Measurements from ENCODE around the gene ADAMTSL4.
"Not testable (repeated sequence)": the region's sequence is repeated elsewhere in the genome, so short reads cannot be mapped to it uniquely, and the experiment has no call there.

Gene ADAMTSL4

GRCh38 chr1:150562446-150563339, 13.5 kb downstream of the ADAMTSL4 start:
- H3K4me1 ChIP-seq (ENCODE audit: control insufficient read depth, insufficient read depth, low read length), result peaks cover 44% of the 10 kb centered on the region
- H3K9ac ChIP-seq (ENCODE audit: low read depth, low read length), result peak overlapping the region; percentile 73
- H3K36me3 ChIP-seq (ENCODE audit: control insufficient read depth, insufficient read depth, low read length), result no peaks in the 10 kb centered on the region
- H3K9me3 ChIP-seq (ENCODE audit: control insufficient read depth, insufficient read depth, low read length), result no peaks in the 10 kb centered on the region
- H3K4me3 ChIP-seq (ENCODE audit: low read depth, low read length), result peak overlapping the region; percentile 90
- peak overlapping the region; percentile 100 for H3K27ac ChIP-seq (ENCODE audit: low read depth, low read length)
- no peaks in the 10 kb centered on the region for H3K27me3 ChIP-seq (ENCODE audit: control insufficient read depth, insufficient read depth, low read length)

DNA sequence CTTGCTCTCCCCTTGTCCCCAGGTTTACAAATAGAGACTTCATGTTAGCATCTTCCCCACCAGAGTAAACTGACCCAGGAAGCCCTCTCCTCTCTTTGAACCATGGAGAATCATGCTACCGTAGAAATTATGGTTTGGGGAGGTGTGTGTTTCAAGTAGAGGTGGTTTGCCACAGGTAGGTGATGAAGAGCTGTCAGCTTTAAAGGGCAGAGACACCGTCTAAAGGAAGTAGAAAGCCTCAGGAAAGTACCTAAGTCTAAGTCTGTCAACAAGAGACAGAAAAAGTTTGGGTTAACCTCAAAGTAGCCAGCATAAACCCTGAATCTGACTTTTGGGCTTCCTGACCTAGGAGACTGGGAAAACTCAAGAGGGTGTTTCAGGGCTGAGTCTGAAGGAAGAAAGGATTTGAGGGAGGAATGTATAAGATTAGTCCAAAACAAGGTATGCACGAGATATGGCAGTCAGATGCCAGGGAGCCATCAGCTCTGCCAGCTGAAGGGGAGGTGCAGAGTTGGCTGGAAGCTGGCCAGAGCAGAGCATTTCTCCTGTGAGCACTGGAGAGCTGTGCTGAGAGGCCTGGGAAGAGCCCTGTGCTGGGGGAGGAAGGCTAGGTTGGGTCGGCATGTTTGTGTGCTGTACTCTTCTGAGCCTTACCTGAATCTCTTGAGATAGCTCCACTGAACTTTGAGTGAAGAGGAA, 14.3 kb downstream of the ADAMTSL4 start:
- peaks cover 50% of the 10 kb centered on the region for H3K4me1 ChIP-seq (ENCODE audit: control insufficient read depth, insufficient read depth, low read length)
- peak overlapping the region; percentile 100 for H3K27ac ChIP-seq (ENCODE audit: low read depth, low read length)
- no peaks in the 10 kb centered on the region for H3K27me3 ChIP-seq (ENCODE audit: control insufficient read depth, insufficient read depth, low read length)
- no peak overlapping the region for H3K9ac ChIP-seq (ENCODE audit: low read depth, low read length)
- no peaks in the 10 kb centered on the region for H3K36me3 ChIP-seq (ENCODE audit: control insufficient read depth, insufficient read depth, low read length)
- no peak overlapping the region for H3K4me3 ChIP-seq (ENCODE audit: low read depth, low read length)
- no peaks in the 10 kb centered on the region for H3K9me3 ChIP-seq (ENCODE audit: control insufficient read depth, insufficient read depth, low read length)

- H3K4me3 ChIP-seq (ENCODE audit: low read depth, low read length), result no peak overlapping the region
- H3K4me1 ChIP-seq (ENCODE audit: control insufficient read depth, insufficient read depth, low read length), result peaks cover 58% of the 10 kb centered on the region
- H3K36me3 ChIP-seq (ENCODE audit: control insufficient read depth, insufficient read depth, low read length), result no peaks in the 10 kb centered on the region
- H3K27ac ChIP-seq (ENCODE audit: low read depth, low read length), result peak overlapping the region; percentile 16
- H3K9ac ChIP-seq (ENCODE audit: low read depth, low read length), result no peak overlapping the region
- no peaks in the 10 kb centered on the region for H3K27me3 ChIP-seq (ENCODE audit: control insufficient read depth, insufficient read depth, low read length)
- H3K9me3 ChIP-seq (ENCODE audit: control insufficient read depth, insufficient read depth, low read length), result no peaks in the 10 kb centered on the region
These were observed 15.1 kb downstream of the ADAMTSL4 start for GRCh38 chr1:150564051-150564991.

DNA sequence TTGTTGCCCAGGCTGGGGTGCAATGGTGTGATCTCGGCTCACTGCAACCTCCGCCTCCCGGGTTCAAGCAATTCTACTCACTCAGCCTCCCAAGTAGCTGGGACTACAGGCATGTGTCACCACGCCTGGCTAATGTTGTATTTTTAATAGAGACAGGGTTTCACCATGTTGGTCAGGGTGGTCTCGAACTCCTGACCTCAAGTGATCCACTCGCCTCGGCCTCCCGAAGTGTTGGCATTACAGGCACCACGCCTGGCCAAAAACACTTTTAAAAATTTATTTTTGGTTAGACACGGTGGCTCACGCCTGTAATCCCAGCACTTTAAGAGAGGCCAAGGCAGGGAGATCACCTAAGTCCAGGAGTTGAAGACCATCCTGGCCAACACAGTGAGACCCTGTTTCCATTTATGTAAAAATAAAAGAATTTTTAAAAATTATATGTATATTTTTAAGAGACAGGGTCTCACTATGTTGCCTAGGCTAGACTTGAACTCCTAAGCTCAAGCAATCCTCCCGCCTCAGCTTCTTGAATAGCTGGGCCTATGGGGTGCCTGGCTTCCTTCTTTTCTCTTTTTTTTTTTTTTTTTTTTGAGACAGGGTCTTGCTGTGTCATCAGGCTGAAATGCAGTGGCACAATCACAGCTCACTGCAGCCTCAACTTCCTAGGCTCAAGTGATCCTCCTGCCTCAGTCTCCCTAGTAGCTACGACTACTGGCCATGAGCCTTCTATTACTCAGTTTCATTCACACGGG, 16.2 kb downstream of the ADAMTSL4 start:
- not testable (repeated sequence) for H3K9me3 ChIP-seq (ENCODE audit: control insufficient read depth, insufficient read depth, low read length); H3K36me3 ChIP-seq (ENCODE audit: control insufficient read depth, insufficient read depth, low read length); H3K27me3 ChIP-seq (ENCODE audit: control insufficient read depth, insufficient read depth, low read length); H3K9ac ChIP-seq (ENCODE audit: low read depth, low read length); H3K4me3 ChIP-seq (ENCODE audit: low read depth, low read length); H3K27ac ChIP-seq (ENCODE audit: low read depth, low read length)
- peaks cover 63% of the 10 kb centered on the region for H3K4me1 ChIP-seq (ENCODE audit: control insufficient read depth, insufficient read depth, low read length)

GRCh38 chr1:150566589-150567340, 17.6 kb downstream of the ADAMTSL4 start:
- Histone ChIP-seq H3K9me3 (ENCODE audit: control insufficient read depth, insufficient read depth, low read length) (no peaks in the 10 kb centered on the region), H3K4me3 (ENCODE audit: low read depth, low read length) (peak overlapping the region; percentile 51; the same call in 1 of the 2 replicates), H3K27ac (ENCODE audit: low read depth, low read length) (peak overlapping the region; percentile 98), H3K36me3 (ENCODE audit: control insufficient read depth, insufficient read depth, low read length) (peaks cover 13% of the 10 kb centered on the region; the same call in 1 of the 2 replicates), H3K4me1 (ENCODE audit: control insufficient read depth, insufficient read depth, low read length) (peaks cover 60% of the 10 kb centered on the region), H3K9ac (ENCODE audit: low read depth, low read length) (peak overlapping the region; percentile 76; the same call in 1 of the 2 replicates), H3K27me3 (ENCODE audit: control insufficient read depth, insufficient read depth, low read length) (no peaks in the 10 kb centered on the region)

DNA sequence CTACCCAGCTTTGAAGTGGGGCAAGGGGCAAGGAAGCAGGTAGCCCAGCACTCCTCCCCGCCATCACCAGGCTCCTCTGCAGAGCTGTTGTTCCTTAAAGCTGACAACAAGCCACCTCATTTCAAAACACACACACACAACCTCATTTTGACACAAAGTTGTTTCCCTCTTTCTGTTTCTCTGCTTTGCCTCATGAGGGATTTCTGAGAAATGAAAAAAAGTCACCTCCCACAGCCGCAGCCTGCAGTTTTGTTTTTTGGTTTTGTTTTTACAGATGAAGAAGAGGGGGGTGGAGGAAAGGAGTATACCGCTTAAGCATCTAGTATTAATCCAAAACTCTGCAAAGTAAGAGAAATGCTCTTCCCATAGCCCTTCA, 18.1 kb downstream of the ADAMTSL4 start:
- Histone ChIP-seq H3K9me3 (ENCODE audit: control insufficient read depth, insufficient read depth, low read length) (no peaks in the 10 kb centered on the region), H3K36me3 (ENCODE audit: control insufficient read depth, insufficient read depth, low read length) (peaks cover 13% of the 10 kb centered on the region; the same call in 1 of the 2 replicates), H3K9ac (ENCODE audit: low read depth, low read length) (peak overlapping the region; percentile 76), H3K4me1 (ENCODE audit: control insufficient read depth, insufficient read depth, low read length) (peaks cover 57% of the 10 kb centered on the region), H3K27me3 (ENCODE audit: control insufficient read depth, insufficient read depth, low read length) (no peaks in the 10 kb centered on the region), H3K27ac (ENCODE audit: low read depth, low read length) (peak overlapping the region; percentile 98), H3K4me3 (ENCODE audit: low read depth, low read length) (peak overlapping the region; percentile 51; the same call in 1 of the 2 replicates)

- H3K27me3 ChIP-seq (ENCODE audit: control insufficient read depth, insufficient read depth, low read length), result no peaks in the 10 kb centered on the region
- peak overlapping the region; percentile 98 for H3K27ac ChIP-seq (ENCODE audit: low read depth, low read length)
- peak overlapping the region; percentile 51 for H3K4me3 ChIP-seq (ENCODE audit: low read depth, low read length)
- H3K4me1 ChIP-seq (ENCODE audit: control insufficient read depth, insufficient read depth, low read length), result peaks cover 56% of the 10 kb centered on the region
- peak overlapping the region; percentile 76 for H3K9ac ChIP-seq (ENCODE audit: low read depth, low read length)
- H3K36me3 ChIP-seq (ENCODE audit: control insufficient read depth, insufficient read depth, low read length), result peaks cover 18% of the 10 kb centered on the region
- H3K9me3 ChIP-seq (ENCODE audit: control insufficient read depth, insufficient read depth, low read length), result no peaks in the 10 kb centered on the region
These were observed 18.7 kb downstream of the ADAMTSL4 start for GRCh38 chr1:150567717-150568593.

DNA sequence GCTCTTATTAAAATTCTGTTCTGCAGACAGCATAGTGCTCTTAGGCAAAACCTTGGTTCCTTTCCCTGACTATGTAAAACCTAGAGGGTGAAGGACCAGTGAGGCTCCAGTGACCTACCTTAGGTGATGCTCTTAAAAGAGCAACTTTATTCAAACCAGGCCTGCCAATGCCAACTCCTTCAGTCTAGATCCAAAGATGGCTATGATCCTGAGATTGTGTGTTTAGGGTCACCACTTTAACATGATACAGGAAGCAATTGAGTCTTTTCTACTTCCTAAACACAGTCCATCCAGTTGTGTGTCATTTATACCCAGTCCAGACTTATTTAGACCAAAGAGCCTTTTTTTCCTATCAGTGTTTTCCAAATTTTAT, 19.4 kb downstream of the ADAMTSL4 start:
- no peaks in the 10 kb centered on the region for H3K9me3 ChIP-seq (ENCODE audit: control insufficient read depth, insufficient read depth, low read length)
- H3K4me3 ChIP-seq (ENCODE audit: low read depth, low read length), result peak overlapping the region; percentile 32
- peaks cover 56% of the 10 kb centered on the region for H3K4me1 ChIP-seq (ENCODE audit: control insufficient read depth, insufficient read depth, low read length)
- no peaks in the 10 kb centered on the region for H3K27me3 ChIP-seq (ENCODE audit: control insufficient read depth, insufficient read depth, low read length)
- H3K27ac ChIP-seq (ENCODE audit: low read depth, low read length), result peak overlapping the region; percentile 98
- H3K9ac ChIP-seq (ENCODE audit: low read depth, low read length), result peak overlapping the region; percentile 76
- peaks cover 25% of the 10 kb centered on the region for H3K36me3 ChIP-seq (ENCODE audit: control insufficient read depth, insufficient read depth, low read length)
